Inflammatory macrophage treated with lipopolysaccharide for 4 hours (primary cell): ENCODE results near the gene COQ10A.

ENCODE experiments used
- DNase-seq: peaks from one replicate; pipeline ENCODE4 v3.0.0-alpha.2; 2020

Gene COQ10A

DNA sequence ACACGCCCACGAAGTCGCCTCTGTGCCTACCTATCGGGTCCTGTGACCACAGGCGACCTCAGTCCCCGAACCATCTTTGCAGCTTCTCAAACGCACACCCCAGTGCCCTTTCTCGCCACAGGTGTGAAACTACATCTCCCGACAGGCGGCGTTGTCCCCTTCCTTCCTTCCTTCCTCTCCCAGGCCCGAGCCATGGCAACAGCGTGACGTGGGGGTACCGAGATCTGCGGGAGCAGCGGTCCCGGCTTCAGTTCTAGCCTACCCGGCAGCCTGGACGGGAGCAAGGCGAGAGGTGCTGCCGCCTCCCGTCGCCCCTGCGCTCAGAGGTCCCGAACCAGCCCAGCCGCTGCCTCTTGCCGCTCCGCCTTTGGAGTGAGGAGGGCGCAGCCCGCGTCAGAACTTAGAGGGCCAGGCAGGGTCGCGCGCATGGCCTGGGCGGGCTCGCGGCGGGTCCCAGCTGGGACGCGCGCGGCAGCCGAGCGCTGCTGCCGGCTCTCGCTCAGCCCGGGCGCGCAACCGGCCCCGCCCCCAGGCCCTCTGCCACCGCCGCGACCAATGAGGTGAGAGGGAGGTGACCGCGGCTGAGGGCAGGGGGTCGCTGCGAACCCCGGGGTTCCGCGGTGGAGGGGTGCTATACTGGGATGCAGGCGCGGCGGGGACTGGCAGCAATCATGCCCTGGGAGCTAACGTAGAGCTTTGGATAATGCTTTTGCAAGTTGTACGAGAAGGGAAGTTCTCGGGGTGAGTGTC lies at the start of gene COQ10A:
COQ10A (plus strand) TSS at position 250 of the 750 bp plus-strand sequence; CDS start at position 427, 177 bp downstream.
- peak; percentile 74 for DNase-seq

DNA sequence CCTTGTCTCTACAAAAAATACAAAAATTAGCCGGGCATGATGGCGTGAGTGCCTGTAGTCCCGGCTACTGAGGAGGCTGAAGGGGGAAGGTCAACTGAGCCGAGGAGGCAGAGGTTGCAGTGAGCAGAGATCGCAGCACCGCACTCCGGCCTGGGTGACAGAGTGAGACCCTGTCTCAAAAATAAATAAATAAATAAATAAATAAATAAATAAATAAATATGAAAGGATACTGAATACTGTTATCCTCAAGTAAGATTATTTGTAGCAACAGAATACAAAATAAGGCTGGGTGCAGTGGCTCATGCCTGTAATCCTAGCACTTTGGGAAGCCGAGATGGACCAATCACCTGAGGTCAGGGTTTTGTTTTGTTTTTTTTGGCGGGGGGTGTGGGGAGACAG lies 46.9 kb upstream of the COQ10A start:
- DNase-seq, result no peak

DNA sequence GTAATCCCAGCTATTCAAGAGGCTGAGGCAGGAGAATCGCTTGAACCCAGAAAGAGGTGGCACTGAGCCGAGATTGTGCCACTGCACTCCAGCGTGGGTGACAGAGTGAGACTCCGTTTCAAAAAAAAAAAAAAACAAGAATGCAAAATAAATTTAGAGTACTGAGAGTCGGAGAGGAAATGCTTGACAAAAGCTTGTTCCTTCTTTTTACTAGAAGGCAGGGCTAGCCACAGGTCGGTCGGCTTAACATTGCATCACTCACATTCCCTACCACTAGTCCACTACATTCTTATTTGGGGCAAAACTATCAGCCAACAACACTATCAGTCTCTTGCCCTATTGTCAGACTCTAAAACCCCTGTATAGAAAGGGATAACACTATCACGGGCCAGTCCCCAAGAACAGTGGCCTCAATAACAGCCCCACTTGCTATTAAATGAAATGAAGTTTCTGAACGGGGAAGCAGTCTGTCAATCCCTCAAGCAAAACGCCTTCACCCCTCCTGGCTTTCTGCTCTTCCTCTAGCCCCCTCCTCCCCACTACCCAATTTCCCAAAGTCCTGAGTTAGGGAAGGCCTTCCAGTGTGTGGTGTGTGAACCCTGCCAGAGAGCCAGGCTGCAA lies 46.0 kb upstream of the COQ10A start:
- DNase-seq, result peak; percentile 85

DNA sequence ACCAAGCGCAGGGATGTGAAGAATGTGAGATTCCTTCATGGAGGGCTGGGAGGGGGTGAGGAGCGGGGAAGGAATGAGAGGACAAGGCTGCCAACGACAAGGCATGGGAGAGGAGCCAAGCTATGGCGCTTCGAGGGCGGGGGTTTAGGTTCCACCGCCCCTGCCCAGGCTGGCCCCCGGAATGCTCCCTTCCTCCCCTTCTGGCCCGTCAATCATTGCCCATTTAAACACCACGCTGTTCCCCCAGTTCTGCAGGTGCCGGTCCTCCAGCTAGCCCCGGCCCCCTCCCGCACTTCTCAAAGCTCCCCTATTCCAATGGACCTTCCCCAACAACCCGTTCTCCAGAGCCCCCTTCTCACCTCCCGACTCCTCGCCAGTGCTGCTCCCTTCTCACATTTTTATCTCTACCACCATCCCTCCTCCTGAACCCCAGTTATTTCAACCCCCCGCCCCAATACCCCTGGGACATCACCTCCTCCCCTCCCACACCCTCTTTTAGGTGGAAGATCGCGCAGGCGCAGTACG lies 45.4 kb upstream of the COQ10A start:
- DNase-seq, result no peak

DNA sequence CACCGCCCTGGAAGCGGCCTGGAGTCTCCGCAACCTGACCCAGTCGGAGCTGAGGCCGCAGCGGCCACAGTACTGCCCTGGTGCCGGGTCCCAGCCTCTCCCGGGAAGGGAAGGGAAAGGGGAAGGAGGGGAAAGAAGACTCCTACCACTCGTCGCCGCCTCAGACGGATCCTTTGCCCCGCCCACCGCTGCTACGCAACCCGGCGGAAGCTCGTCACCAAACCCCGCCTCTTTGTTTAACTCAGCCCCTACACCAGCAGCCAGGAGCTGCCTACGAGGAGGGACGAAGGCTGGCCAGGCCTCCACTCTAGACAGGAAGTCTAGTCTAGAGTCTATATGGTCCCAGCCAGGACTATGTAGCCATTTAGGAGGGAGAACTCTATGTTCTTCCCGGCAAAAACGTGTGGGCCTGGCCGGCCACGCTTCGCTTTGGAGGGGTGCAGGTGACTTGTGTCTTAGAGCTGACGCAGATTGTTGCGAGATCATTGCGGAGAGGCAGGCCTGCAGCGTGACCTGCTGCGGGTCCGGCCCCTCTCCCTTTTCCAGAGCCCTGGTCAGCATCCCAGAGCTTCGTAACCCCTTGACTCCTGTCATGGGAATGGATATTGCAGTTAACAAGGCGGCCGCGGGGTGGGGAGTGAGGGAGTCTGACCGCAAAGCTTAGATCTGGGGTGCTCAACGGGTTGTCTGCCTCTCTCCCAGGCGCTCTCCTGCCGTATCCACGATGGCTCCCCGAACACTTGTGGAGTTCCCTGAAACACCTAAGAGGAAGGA lies 44.8 kb upstream of the COQ10A start, which contains the start of gene RNF41:
RNF41 (minus strand) TSS at position 166 of the 774 bp plus-strand sequence. CDS start 7,875 bp downstream, outside the sequence.
- peak; percentile 97 for DNase-seq

DNA sequence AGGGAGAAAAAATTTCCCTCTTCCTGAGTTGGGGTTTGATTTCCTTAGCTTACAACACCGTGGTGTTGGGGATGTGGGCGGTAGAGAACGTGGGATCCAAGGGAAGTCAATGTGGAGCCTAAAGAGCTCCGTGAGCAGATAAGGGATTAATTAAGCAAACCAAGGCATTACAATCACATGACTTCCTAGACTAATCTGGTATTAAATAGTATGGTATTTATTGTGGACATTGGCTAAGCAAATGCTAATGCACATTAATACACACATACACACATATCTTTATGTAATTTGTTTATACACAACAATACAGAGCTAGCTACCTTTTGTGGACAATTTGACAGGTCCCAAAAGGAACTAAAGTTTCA lies 44.2 kb upstream of the COQ10A start:
- DNase-seq, result no peak

DNA sequence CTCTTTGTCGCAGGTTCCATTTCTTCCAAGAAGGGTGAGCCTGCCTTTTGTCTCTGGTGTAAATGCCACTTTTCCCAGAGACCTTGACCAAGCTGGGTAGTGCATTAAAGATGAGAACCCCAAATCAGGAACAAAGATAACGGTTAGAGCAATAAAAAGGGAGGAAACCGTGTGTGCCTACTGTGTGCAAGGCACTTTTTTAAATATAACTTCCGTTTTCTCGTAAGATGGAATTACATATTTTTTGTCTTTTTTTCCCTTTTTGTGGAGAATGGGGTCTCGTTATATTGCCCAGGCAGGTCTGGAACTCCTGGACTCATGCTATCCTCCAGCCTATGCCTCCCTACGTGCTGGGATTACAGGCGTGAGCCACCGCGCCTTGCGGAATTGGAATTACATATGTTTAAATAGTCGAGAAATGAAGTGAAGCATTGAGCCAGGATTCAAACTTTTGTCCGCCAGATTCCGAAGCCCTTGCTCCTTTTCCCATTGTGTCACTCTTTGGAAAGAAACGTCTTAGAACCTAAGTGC lies 43.1 kb upstream of the COQ10A start:
- DNase-seq, result no peak

DNA sequence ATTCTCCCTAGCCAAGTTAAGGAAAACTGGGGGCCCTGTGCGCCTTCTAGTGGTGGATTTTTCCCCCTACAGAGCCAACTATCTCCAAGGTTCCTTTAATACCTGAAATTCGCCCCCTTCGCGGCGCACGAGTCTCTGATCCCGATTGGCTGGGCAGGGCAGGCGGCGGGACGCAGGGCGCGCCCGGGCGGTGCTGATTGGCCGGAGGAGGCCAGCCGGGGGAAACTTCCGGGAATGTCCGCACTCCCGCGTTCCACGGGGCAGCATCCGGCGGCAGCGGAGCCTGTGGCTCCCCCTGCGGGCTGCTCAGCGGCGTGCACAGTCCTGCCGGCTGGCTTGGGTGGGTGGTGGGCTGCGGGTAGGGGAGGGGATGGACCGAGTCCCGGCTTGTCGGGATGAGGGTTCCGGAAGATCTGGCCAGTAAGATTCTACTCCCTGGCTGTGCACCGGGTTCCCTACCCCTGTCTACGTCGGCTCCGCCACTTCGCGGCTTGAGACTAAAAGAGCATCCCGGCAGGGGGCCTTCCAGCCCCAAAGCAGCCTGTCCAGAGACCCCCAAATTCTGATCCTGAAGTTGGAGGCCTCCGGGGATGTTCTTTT lies 42.5 kb upstream of the COQ10A start, which contains the start of gene NABP2:
NABP2 (plus strand) TSS at position 241 of the 600 bp plus-strand sequence. CDS start 515 bp downstream, outside the sequence.
- DNase-seq, result peak; percentile 96

DNA sequence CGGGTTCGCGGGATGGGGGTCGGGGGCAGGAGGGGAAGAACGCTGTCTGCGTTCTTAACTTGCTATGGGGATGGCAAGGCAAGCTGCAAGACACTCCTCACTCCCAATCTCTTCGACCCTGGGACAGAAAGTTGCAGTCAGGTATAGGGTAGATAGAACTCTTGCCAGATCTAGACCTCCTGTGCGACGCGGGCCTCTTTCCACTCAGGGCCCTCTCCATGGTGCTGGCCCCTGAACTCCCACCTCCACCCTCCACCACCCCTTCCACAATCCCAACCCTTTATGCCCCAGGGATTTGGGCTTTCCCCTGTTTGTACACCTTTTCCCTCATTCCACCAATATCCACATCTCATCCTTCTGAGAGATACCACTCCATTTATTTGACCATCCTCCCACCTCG lies 41.8 kb upstream of the COQ10A start:
- DNase-seq, result no peak

DNA sequence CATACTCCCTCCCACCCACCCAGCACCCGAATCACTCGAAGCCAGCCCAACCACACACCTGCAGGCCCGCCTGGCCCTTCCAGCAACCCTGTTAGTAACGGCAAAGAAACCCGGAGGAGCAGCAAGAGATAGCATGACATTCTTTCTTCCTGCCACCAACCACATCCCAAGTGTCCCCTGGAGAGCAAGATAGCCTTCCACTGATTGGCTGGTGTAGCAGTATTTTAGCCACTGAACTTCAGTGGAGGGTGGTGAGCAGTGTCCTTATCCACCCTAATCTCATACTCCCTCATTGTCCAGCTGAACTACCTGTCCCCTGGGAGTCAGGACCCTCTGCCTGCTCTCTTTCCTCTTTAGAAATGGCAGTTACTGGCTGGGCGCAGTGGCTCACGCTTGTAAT lies 37.7 kb upstream of the COQ10A start:
- no peak for DNase-seq

DNA sequence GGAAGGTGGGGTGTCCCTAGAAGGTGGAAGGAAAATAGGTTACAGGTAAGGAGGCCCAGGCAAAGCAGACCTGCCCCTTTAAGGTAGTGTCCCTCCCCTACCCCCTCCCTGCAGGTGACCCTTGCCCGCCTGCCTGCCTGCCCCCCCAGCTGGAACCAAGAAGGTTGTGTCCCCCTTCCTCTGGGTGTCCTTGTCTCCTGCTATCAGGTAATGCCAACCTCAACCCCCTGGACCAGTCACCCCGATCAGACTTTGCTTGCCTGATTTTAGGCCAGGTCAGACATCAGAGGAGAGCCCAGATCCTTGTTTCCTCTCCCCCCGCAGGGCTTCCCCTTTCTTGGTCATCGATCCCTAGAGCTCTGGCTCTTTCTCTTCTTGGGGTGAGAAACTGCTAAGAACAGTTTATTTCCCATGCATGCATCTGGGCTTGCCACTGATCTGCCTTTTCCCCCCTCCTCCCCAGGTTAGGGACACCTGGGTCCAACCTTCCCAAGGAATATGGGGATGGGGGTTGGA lies 36.8 kb upstream of the COQ10A start, which contains the start of gene SLC39A5:
SLC39A5 (plus strand) TSS at position 136 of the 516 bp plus-strand sequence. CDS start 1,224 bp downstream, outside the sequence.
- DNase-seq, result no peak

DNA sequence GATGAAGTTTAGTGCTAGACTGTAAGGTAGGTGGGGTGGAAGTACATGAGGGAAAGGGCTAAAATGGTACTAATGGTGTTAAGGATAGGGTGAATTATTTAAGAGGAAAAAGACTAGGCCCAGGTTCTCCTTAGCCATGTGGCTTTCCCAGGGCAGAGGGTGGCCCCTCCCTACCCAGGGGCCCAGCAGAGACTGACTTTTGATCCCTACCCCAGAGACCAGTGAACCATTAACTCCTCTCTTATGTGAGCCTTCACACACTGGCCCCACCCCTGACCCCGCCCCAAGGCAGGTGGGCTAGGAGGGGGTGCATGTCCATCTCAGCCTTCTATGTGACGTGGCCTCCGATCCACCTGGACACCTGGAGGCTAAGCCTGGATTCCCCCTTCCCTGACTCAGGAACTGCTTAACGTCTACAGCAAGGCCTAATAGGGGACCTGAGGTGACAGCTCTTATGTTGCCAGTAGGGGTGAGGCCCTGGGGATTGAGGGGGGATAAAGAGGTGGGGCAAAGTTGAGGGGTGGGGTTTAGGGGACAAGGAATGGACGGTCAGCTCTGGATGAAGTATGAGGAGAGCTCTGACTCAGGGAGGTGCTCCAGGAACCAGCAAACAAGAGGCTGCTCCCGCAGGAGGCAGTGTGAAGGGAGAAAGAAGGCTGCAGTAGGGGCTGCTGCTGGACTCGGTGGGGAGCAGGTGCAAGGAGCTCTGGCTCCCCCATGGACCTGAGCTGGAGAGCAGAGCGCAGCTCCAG lies 36.1 kb upstream of the COQ10A start:
- no peak for DNase-seq

DNA sequence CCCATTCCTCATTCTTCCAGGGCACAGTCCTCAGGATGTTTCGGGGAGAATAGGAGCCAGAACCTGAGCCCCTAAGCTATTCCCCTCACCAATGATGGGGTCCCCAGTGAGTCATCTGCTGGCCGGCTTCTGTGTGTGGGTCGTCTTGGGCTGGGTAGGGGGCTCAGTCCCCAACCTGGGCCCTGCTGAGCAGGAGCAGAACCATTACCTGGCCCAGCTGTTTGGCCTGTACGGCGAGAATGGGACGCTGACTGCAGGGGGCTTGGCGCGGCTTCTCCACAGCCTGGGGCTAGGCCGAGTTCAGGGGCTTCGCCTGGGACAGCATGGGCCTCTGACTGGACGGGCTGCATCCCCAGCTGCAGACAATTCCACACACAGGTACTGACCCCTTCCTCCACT lies 35.6 kb upstream of the COQ10A start:
- DNase-seq, result no peak

DNA sequence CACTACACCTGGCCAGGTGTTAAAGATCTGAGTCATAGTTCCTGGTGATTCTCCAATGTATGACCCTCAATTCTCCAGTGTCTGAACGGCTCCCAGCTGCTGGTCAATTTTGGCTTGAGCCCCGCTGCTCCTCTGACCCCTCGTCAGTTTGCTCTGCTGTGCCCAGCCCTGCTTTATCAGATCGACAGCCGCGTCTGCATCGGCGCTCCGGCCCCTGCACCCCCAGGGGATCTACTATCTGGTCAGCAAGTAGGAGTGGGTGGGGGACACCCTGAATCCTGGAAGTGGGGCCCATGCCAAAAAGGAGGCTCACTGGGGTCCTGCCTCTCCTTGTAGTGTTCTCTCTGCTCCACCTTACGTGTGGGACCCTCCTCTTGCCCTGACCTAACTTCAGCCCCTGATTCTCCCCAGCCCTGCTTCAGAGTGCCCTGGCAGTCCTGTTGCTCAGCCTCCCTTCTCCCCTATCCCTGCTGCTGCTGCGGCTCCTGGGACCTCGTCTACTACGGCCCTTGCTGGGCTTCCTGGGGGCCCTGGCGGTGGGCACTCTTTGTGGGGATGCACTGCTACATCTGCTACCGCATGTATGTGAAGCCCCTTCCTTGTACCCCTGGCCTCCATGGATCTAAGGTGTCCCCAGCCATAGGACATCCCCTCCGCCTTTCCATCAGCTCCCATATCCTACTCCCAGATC lies 31.9 kb upstream of the COQ10A start:
- DNase-seq, result no peak

DNA sequence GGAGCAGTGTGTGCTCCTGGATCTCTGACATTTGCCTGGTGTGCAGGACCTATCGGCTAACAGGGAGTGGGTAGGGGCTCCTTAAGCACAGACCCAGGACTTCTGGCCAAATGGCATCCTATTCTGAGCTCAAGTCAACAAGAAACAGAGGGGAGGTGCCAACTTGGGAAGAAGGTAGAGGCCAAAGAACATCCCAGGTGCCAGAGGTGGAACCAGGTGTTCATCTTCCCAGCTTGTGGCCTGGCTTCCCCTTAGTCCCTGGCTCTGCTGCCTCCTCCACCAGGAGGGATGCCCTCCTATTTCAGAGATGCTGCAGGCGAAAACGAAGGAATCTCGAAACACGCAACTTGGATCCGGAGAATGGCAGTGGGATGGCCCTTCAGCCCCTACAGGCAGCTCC lies 30.7 kb upstream of the COQ10A start:
- no peak for DNase-seq

DNA sequence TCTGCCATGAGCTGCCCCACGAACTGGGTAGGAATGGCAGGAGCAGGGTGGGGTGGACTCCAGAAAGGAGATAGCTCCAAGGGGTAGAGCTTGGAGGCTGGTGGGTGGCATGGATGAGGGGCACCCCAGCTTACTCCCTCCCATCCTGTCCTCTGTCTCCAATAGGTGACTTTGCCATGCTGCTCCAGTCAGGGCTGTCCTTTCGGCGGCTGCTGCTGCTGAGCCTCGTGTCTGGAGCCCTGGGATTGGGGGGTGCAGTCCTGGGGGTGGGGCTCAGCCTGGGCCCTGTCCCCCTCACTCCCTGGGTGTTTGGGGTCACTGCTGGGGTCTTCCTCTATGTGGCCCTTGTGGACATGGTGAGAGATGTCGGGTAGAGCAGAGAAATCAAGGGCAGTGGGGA lies 29.8 kb upstream of the COQ10A start:
- DNase-seq, result no peak

DNA sequence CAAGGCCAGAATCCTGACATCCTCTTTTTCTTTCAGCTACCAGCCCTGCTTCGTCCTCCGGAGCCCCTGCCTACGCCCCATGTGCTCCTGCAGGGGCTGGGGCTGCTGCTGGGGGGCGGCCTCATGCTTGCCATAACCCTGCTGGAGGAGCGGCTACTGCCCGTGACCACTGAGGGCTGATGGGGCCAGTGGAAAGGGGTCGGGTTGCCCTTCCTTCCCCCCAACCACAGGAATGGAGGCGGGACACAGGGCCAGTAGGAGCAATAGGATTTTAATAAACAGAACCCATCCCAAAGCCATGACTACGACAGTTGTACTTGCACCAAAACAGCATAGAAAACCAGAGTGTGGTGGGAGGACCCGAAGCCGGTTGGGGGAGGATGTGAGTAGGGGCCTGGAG lies 29.2 kb upstream of the COQ10A start:
- no peak for DNase-seq

DNA sequence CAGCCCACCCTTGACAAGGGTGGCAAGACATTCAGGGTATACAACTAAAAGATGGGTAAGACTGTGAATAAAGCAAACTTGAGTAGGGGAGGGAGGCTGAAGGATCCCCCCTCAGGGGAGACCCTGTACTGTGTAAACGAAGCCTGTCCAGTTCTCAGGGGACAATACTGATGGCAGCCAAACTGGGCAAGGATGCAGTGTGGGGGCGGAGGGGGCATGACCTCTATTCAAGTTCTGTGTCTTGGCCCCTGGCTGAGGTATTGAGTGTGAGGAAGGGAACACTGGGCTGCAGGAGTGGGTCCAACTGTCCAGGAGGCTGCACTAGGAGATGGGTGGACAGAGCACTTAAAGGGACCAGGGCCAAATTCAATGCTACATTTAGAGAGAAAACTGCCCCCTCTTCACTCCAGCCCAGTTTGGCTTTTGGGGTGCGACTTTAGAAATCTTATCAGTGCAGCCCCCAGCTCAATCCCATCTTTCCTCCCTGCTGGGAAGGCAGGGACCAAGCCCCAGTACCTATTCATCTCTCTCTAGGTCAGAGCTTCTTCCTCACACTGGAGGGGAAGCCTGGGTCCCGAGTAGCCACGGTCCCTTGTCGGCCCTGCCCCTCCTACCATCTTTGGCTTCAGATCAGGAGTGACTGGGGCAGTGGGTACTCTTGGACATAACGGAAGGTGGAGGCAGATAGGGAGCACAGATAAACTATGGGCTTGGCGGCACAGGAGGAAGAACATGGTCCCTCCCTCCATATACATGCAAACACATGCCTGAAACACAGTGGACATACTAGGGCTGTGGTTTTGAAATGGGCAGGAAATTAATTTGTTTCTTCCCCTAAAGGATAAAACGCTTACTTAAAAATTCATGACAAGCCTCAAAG lies 25.1 kb upstream of the COQ10A start:
- DNase-seq, result no peak

DNA sequence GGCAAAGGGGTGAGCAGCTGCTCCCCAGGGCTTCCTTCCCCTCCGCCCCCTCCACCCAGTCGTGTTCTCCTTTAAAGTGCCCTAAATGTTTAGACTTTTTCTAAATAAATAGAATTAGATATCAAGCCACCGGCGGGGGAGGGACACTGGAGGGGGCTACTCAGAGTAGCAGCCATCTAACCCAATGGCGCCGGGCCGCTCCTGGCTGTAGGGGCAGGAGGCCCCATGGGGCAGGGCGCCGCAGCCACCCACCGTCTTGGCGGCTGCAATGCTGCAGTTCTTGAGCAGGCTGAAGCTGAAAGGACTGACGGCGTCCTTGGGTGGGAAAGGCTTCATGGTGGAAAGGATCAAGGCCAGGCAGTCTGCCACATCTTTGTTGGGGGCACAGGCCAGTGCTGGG lies 23.8 kb upstream of the COQ10A start:
- no peak for DNase-seq

DNA sequence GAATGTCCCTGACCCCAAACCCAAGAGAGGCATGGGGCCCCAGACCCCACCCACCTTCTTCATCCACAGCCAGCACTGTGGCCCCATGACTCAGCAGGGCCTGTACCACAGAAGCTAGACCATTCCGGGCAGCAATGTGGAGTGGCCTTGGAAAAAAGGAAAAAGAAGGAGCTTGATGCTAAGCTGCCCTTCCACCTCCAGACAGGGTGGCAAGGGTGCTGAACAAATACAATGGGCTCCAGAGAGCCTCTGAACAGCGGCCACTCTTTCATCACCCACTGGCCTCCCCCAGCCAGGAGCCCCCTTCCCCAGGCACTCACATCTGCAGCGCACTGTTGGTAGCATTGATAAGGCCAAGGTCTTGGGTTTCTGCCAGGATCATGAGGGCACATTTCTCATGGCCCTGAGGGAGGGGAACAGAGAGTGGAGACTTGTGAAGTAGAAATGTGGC lies 23.0 kb upstream of the COQ10A start:
- DNase-seq, result no peak
